Stomach (tissue), 4 donors: ENCODE results near the gene CXCL1.

Experiments
- POLR2A ChIP-seq, 4 donors: fragments of 450-650 bp; IDR thresholded peaks; one replicate each; pipeline ENCODE4 v1.6.1; 2016; ENCODE audit warnings: antibody characterized with exemption in 4 of 4, control low read depth in 2 of 4, mild to moderate bottlenecking in 1 of 4, moderate library complexity in 1 of 4
- TF ChIP-seq, protein P1 (sequence below), 7 experiments: fragments of 450-650 bp in 4 of 7; fragments of 200-600 bp in 3 of 7; sonication (generic) in 3 of 7; IDR thresholded peaks; one replicate each; pipeline ENCODE4 v1.5.1; 2016 to 2019; ENCODE audit warnings: antibody characterized with exemption in 7 of 7, control low read depth in 2 of 7, mild to moderate bottlenecking in 1 of 7

DNA sequence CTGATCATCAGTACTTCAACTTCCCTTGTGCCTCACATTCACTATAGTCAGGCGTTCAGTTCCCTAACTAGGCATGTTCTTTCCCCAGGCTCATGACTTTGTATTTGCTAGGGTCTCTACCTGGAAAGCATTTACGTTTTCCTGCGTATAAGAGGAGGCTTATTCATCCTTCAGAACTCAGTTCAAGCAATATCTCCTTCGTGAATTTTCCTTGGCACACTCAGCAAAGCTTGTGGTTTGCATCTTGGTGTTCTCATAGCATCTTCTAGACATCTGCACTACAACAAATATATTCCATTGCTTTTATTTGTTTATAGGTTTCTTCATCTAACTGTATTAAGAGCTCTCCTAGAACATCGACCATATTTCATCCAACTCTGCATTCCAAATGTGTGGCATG, 30.1 kb upstream of the CXCL1 start:
- TF ChIP-seq, protein P1, sequence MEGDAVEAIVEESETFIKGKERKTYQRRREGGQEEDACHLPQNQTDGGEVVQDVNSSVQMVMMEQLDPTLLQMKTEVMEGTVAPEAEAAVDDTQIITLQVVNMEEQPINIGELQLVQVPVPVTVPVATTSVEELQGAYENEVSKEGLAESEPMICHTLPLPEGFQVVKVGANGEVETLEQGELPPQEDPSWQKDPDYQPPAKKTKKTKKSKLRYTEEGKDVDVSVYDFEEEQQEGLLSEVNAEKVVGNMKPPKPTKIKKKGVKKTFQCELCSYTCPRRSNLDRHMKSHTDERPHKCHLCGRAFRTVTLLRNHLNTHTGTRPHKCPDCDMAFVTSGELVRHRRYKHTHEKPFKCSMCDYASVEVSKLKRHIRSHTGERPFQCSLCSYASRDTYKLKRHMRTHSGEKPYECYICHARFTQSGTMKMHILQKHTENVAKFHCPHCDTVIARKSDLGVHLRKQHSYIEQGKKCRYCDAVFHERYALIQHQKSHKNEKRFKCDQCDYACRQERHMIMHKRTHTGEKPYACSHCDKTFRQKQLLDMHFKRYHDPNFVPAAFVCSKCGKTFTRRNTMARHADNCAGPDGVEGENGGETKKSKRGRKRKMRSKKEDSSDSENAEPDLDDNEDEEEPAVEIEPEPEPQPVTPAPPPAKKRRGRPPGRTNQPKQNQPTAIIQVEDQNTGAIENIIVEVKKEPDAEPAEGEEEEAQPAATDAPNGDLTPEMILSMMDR (IDR thresholded peaks at IDR 0.05): no peak
- no peak for TF ChIP-seq POLR2A (IDR thresholded peaks at IDR 0.05)
